Measurements from ENCODE around the gene NUP54. TPM values are rescaled to one million over a fixed set of nuclear protein-coding genes. Genes with fewer than 3 reads are reported as not detected.

The NUP54 gene
- total RNA-seq, 1 experiment from 2014 or later = 84.5 TPM

DNA sequence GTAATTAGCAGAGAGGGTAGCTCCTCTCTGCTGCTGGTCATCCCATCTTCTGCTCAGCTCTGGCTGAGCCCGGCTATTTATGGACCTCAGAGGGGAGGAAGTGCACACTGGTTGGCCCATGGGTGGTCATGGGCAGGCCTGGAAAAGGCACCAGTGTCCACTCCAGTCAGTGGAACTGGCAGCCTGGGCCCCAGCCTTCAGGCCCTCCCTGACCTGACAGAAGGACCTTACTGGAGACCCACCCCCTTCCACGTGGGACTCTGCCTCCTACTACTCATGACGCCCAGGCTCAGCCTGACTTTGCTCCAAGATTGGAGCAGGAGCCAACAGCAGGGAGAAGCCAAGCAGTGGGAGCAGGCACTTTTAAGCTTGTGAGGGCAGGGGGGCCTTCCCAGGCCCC is 81.7 kb downstream of the NUP54 start (continued):
- TF ChIP-seq, protein P1, sequence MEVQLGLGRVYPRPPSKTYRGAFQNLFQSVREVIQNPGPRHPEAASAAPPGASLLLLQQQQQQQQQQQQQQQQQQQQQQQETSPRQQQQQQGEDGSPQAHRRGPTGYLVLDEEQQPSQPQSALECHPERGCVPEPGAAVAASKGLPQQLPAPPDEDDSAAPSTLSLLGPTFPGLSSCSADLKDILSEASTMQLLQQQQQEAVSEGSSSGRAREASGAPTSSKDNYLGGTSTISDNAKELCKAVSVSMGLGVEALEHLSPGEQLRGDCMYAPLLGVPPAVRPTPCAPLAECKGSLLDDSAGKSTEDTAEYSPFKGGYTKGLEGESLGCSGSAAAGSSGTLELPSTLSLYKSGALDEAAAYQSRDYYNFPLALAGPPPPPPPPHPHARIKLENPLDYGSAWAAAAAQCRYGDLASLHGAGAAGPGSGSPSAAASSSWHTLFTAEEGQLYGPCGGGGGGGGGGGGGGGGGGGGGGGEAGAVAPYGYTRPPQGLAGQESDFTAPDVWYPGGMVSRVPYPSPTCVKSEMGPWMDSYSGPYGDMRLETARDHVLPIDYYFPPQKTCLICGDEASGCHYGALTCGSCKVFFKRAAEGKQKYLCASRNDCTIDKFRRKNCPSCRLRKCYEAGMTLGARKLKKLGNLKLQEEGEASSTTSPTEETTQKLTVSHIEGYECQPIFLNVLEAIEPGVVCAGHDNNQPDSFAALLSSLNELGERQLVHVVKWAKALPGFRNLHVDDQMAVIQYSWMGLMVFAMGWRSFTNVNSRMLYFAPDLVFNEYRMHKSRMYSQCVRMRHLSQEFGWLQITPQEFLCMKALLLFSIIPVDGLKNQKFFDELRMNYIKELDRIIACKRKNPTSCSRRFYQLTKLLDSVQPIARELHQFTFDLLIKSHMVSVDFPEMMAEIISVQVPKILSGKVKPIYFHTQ (CRISPR knock-in tag; IDR thresholded peaks at IDR 0.05) = no peak

Other genes with a start within 250 kb of the NUP54 start
- gene PPEF2, start 245.9 kb downstream of the NUP54 start, total RNA-seq (2021) = 0.16 TPM in 1 of 3 replicates, not detected in the others
- gene NAAA, start 207.4 kb downstream of the NUP54 start, total RNA-seq (2021) = 7.1 to 9.0 TPM (median 8.2 TPM) in 3 replicates
- gene SDAD1, start 157.5 kb downstream of the NUP54 start, total RNA-seq (2021) = 48.1 to 56.6 TPM (median 54.8 TPM) in 3 replicates
- gene CXCL9, start 140.9 kb downstream of the NUP54 start, total RNA-seq (2021) = 0.07 TPM in 1 of 3 replicates, not detected in the others
- not detected in 3 replicates for gene CXCL10, start 124.9 kb downstream of the NUP54 start, total RNA-seq (2021)
- gene CXCL11, start 112.3 kb downstream of the NUP54 start, total RNA-seq (2021) = 0.20 TPM in 1 of 3 replicates, not detected in the others
- gene ART3, start 73.7 kb downstream of the NUP54 start, total RNA-seq (2021) = 0.27 to 0.59 TPM in 2 of 3 replicates, not detected in the other
- gene SCARB2, start 65.4 kb upstream of the NUP54 start, total RNA-seq (2021) = 38.0 to 42.2 TPM (median 39.9 TPM) in 3 replicates
- gene FAM47E, start 103.3 kb upstream of the NUP54 start, total RNA-seq (2021) = 1.4 to 1.6 TPM (median 1.6 TPM) in 3 replicates
- 1.4 to 2.6 TPM (median 2.0 TPM) in 3 replicates for gene STBD1, start 158.3 kb upstream of the NUP54 start, total RNA-seq (2021)

Data from WTC11 (cell line).